IMR-90 (cell line): ENCODE measurements around the gene HVCN1. TPM values are rescaled to one million over a fixed set of nuclear protein-coding genes. Genes with fewer than 3 reads are reported as not detected.
A peak's percentile ranks its signal among the peaks of the same experiment; 100 is the strongest.

Source experiments
- ATAC-seq: fragments of 200-7000 bp; cut with Tn5 transposase; 2 replicates; pipeline ENCODE4 v1.9.1; 2020; ENCODE audit warnings: low read depth, mild to moderate bottlenecking, moderate library complexity
- BruUV-seq: library from RNA; stranded (reverse); fragments of 400-500 nt; replicated peaks from 2 replicates; lab custom pipeline; 2021; lab: Mats Ljungman, UMichigan
- CTCF ChIA-PET: fragments of 300-600 bp; formaldehyde crosslinking; extraction: SDS; loops from one replicate; lab custom pipeline; 2021; ENCODE audit warnings: antibody characterized with exemption; lab: Yijun Ruan, JAX
- POLR2A ChIA-PET: fragments of 300-600 bp; sonication (Branson Sonifier 250); formaldehyde crosslinking; loops from one replicate; lab custom pipeline; 2022; ENCODE audit warnings: antibody characterized with exemption; ENCODE audit not compliant: unreplicated experiment; lab: Charles Lee
- DNase-seq: peaks from one replicate; pipeline ENCODE4 v3.0.0; 2013
- H2AFZ ChIP-seq: replicated peaks from 2 replicates; pipeline ENCODE3; 2013; ENCODE audit warnings: low read length, mild to moderate bottlenecking; ENCODE audit not compliant: poor library complexity
- H2AK5ac ChIP-seq: 2 replicates; pipeline ENCODE4 v1.6.1; 2013; ENCODE audit warnings: low read depth, low read length, inconsistent platforms
- H2AK9ac ChIP-seq: replicated peaks from 2 replicates; pipeline ENCODE3; 2013; ENCODE audit warnings: mild to moderate bottlenecking, low read depth, low read length, moderate library complexity; ENCODE audit not compliant: poor library complexity
- H2BK120ac ChIP-seq: 2 replicates; pipeline ENCODE4 v1.6.1; 2013; ENCODE audit warnings: low read depth, low read length, inconsistent platforms
- H2BK15ac ChIP-seq: 3 replicates; pipeline ENCODE4 v1.6.1; 2013; ENCODE audit warnings: low read depth, low read length, inconsistent platforms
- H2BK20ac ChIP-seq: 2 replicates; pipeline ENCODE4 v1.6.1; 2013; ENCODE audit warnings: low read depth, mild to moderate bottlenecking, inconsistent platforms, low read length, moderate library complexity
- H2BK5ac ChIP-seq: 2 replicates; pipeline ENCODE4 v1.6.1; 2013; ENCODE audit warnings: mild to moderate bottlenecking, low read depth, low read length, inconsistent platforms; ENCODE audit not compliant: poor library complexity, severe bottlenecking
- H3K14ac ChIP-seq: replicated peaks from 2 replicates; pipeline ENCODE4 v1.6.1; 2013; ENCODE audit warnings: low read depth, low read length, inconsistent platforms
- H3K18ac ChIP-seq: 2 replicates; pipeline ENCODE4 v1.6.1; 2013; ENCODE audit warnings: low read depth, low read length, control low read depth
- H3K23ac ChIP-seq: 2 replicates; pipeline ENCODE4 v1.6.1; 2013; ENCODE audit warnings: low read depth, low read length, inconsistent platforms
- H3K27ac ChIP-seq: 2 replicates; pipeline ENCODE4 v1.5.1; 2013; ENCODE audit warnings: mild to moderate bottlenecking, control low read depth, low read length; ENCODE audit not compliant: insufficient read depth
- H3K27me3 ChIP-seq: 2 replicates; pipeline ENCODE4 v1.6.1; 2013; ENCODE audit warnings: low read length; ENCODE audit not compliant: control insufficient read depth, insufficient read depth
- H3K36me3 ChIP-seq: 2 replicates; pipeline ENCODE4 v1.6.1; 2013; ENCODE audit warnings: low read length, mixed read lengths; ENCODE audit not compliant: control insufficient read depth, insufficient read depth
- H3K4ac ChIP-seq: 2 replicates; pipeline ENCODE4 v1.6.1; 2013; ENCODE audit warnings: low read depth, low read length, inconsistent platforms
- H3K4me1 ChIP-seq: 2 replicates; pipeline ENCODE4 v1.6.1; 2013; ENCODE audit warnings: low read length, mixed read lengths; ENCODE audit not compliant: control insufficient read depth, insufficient read depth
- H3K4me2 ChIP-seq: 2 replicates; pipeline ENCODE4 v1.6.1; 2013; ENCODE audit warnings: low read depth, mild to moderate bottlenecking, control low read depth, low read length, moderate library complexity
- H3K4me3 ChIP-seq: 2 replicates; pipeline ENCODE4 v1.5.1; 2013; ENCODE audit warnings: low read depth, mild to moderate bottlenecking, control low read depth, low read length, moderate library complexity; ENCODE audit not compliant: insufficient read depth
- H3K56ac ChIP-seq: 2 replicates; pipeline ENCODE4 v1.6.1; 2013; ENCODE audit warnings: low read length, inconsistent platforms; ENCODE audit not compliant: insufficient read depth; ENCODE audit errors: extremely low read depth
- H3K79me1 ChIP-seq, 2 experiments: 2 replicates each; pipeline ENCODE4 v1.6.1; 2013; ENCODE audit warnings: low read length in 2 of 2, inconsistent platforms in 1 of 2, low read depth in 1 of 2
- H3K9ac ChIP-seq: 2 replicates; pipeline ENCODE4 v1.6.1; 2013; ENCODE audit warnings: low read depth, low read length, control low read depth
- H3K9me1 ChIP-seq: 2 replicates; pipeline ENCODE4 v1.6.1; 2013; ENCODE audit warnings: low read length, inconsistent platforms; ENCODE audit not compliant: insufficient read depth
- H3K9me3 ChIP-seq: 2 replicates; pipeline ENCODE4 v1.6.1; 2013; ENCODE audit warnings: low read length; ENCODE audit not compliant: control insufficient read depth, insufficient read depth
- H4K20me1 ChIP-seq: 2 replicates; pipeline ENCODE4 v1.6.1; 2013; ENCODE audit warnings: low read length, inconsistent platforms; ENCODE audit not compliant: insufficient read depth
- H4K5ac ChIP-seq: 2 replicates; pipeline ENCODE4 v1.6.1; 2013; ENCODE audit warnings: mild to moderate bottlenecking, low read depth, low read length, control low read depth
- H4K8ac ChIP-seq, 2 experiments: 2 replicates each; pipeline ENCODE4 v1.6.1; 2013; ENCODE audit warnings: low read depth in 2 of 2, low read length in 2 of 2, control low read depth in 1 of 2, inconsistent platforms in 1 of 2
- H4K91ac ChIP-seq: 2 replicates; pipeline ENCODE4 v1.6.1; 2013; ENCODE audit warnings: low read depth, low read length, inconsistent platforms; ENCODE audit not compliant: insufficient read depth
- BHLHE40 ChIP-seq: fragments of 150-350 bp; IDR thresholded peaks from 2 replicates; pipeline ENCODE4 v1.6.1; 2016; ENCODE audit warnings: mild to moderate bottlenecking, low read depth, low read length
- CEBPB ChIP-seq: IDR thresholded peaks from 2 replicates; pipeline ENCODE4 v1.6.1; 2012; ENCODE audit warnings: low read depth, low read length, improper control_type of control experiment
- FOS ChIP-seq: fragments of 150-350 bp; IDR thresholded peaks from 2 replicates; pipeline ENCODE4 v1.6.1; 2016; ENCODE audit warnings: low read depth, low read length
- MAFK ChIP-seq: IDR thresholded peaks from 2 replicates; pipeline ENCODE4 v1.6.1; 2012; ENCODE audit warnings: low read depth, low read length, improper control_type of control experiment
- MAZ ChIP-seq: IDR thresholded peaks from 2 replicates; pipeline ENCODE4 v1.6.1; 2012; ENCODE audit warnings: low read depth, mild to moderate bottlenecking, low read length, improper control_type of control experiment, moderate library complexity, borderline replicate concordance
- MXI1 ChIP-seq: IDR thresholded peaks from 2 replicates; pipeline ENCODE4 v1.6.1; 2012; ENCODE audit warnings: low read depth, mild to moderate bottlenecking, low read length, moderate library complexity, borderline replicate concordance
- NFE2L2 ChIP-seq: fragments of 150-350 bp; IDR thresholded peaks from 2 replicates; pipeline ENCODE4 v1.6.1; 2016; ENCODE audit warnings: low read depth, mild to moderate bottlenecking, low read length
- POLR2A ChIP-seq: IDR thresholded peaks from 2 replicates; pipeline ENCODE4 v1.6.1; 2012; ENCODE audit warnings: mild to moderate bottlenecking, low read depth, low read length
- RAD21 ChIP-seq: IDR thresholded peaks from 2 replicates; pipeline ENCODE4 v1.6.1; 2012; ENCODE audit warnings: low read length, improper control_type of control experiment
- RCOR1 ChIP-seq: IDR thresholded peaks from 2 replicates; pipeline ENCODE4 v1.6.1; 2012; ENCODE audit warnings: mild to moderate bottlenecking, low read length, improper control_type of control experiment; ENCODE audit not compliant: insufficient replicate concordance
- RFX5 ChIP-seq: IDR thresholded peaks from 2 replicates; pipeline ENCODE4 v1.8.0; 2012; ENCODE audit warnings: low read depth, mild to moderate bottlenecking, low read length, moderate library complexity
- SMC3 ChIP-seq: fragments of 150-350 bp; IDR thresholded peaks from 2 replicates; pipeline ENCODE4 v1.6.1; 2016; ENCODE audit warnings: low read depth, mild to moderate bottlenecking, antibody characterized with exemption, low read length, moderate library complexity
- USF2 ChIP-seq: fragments of 150-350 bp; IDR thresholded peaks from 2 replicates; pipeline ENCODE4 v1.6.1; 2017; ENCODE audit warnings: mild to moderate bottlenecking, antibody characterized with exemption, low read length, low read depth
- WGBS, 2 experiments: methylation state at CpG; one replicate each; pipeline versions ENCODE4 v1.1.5 to v1.1.7; 2013; ENCODE audit warnings: missing lambda C conversion rate in 2 of 2; ENCODE audit not compliant: insufficient read length in 1 of 2; ENCODE audit errors: extremely low coverage in 2 of 2; 5-methylcytosine and 5-hydroxymethylcytosine counted together
- dilution Hi-C: fragments of 300-500 bp; cut with HindIII; formaldehyde crosslinking; loops from one replicate; pipeline ENCODE4 v1.14.3; 2018; ENCODE audit warnings: low sequenced_read_pairs; ENCODE audit not compliant: unreplicated experiment
- in situ Hi-C: fragments of 300-500 bp; cut with MboI; formaldehyde crosslinking; loops from 3 replicates; pipeline ENCODE4 v1.14.3; 2019; ENCODE audit warnings: low sequenced_read_pairs, inconsistent platforms, mixed read lengths
- intact Hi-C: fragments of 100-400 bp; cut with micrococcal nuclease; formaldehyde crosslinking; loops from 2 replicates; pipeline ENCODE4 v1.10.0; 2022
- polyA plus RNA-seq, 3 experiments: library from polyadenylated mRNA; depleted of rRNA; stranded (reverse); fragments of >200 nt; gene quantifications; 2 replicates each; pipeline ENCODE4 v1.2.3, GENCODE V29; 2012; ENCODE audit warnings: low replicate concordance in 1 of 3
- total RNA-seq: library from RNA; depleted of rRNA; stranded (reverse); fragments of >200 nt; gene quantifications from 2 replicates; pipeline ENCODE4 v1.2.3, GENCODE V29; 2012
- TF ChIP-seq, protein P1 (sequence below): fragments of 150-350 bp; IDR thresholded peaks from 2 replicates; pipeline ENCODE4 v1.6.1; 2016; ENCODE audit warnings: low read depth, mild to moderate bottlenecking, low read length, moderate library complexity, borderline replicate concordance

Gene HVCN1
- total and polyA plus RNA-seq, 2 of the 4 experiments (the other 2 are of a cell fraction) = 1.9 to 2.0 TPM

GRCh38 chr12:110640275-110641025 lies 48.5 kb downstream of the HVCN1 start:
- H3K9ac ChIP-seq = no peak overlapping the region
- H3K36me3 ChIP-seq = no peaks in the 10 kb centered on the region
- no peak overlapping the region for H3K56ac ChIP-seq
- dilution Hi-C loops = no loop called here
- H2AK9ac ChIP-seq = no peak overlapping the region
- peak overlapping the region; percentile 14; the same call in 1 of the 2 replicates for H3K18ac ChIP-seq
- peak overlapping the region; percentile 49 for H3K4ac ChIP-seq
- H3K27me3 ChIP-seq = no peaks in the 10 kb centered on the region
- no peak overlapping the region for H2AFZ ChIP-seq
- no peak overlapping the region for H3K4me2 ChIP-seq
- H4K5ac ChIP-seq = peak overlapping the region; percentile 43; the same call in 1 of the 2 replicates
- peak overlapping the region; percentile 43; the same call in 1 of the 2 replicates for H2BK20ac ChIP-seq
- H2BK5ac ChIP-seq = no peak overlapping the region
- CTCF ChIA-PET = interaction anchor here (0.6 kb wide), 1 partner anchor 21 kb away, joined by 3 read pairs; no protein-coding TSS in a partner anchor
- intact Hi-C loops = no loop called here
- no peaks in the 10 kb centered on the region for H3K9me3 ChIP-seq
- H2BK15ac ChIP-seq = no peak overlapping the region; the same call in 2 of the 3 replicates
- no TSS peak for BruUV-seq
- H3K4me3 ChIP-seq = no peak overlapping the region
- H2BK120ac ChIP-seq = peak overlapping the region; percentile 41
- DNase-seq = no peak
- no peak overlapping the region for H3K14ac ChIP-seq
- in situ Hi-C loops = no loop called here
- H4K8ac ChIP-seq = peak overlapping the region in 1 of 2 experiments; percentile 2; a peak in 1 of 4 replicates
- H3K27ac ChIP-seq = no peak overlapping the region
- POLR2A ChIA-PET = no interaction called here
- H3K79me1 ChIP-seq = peaks cover 0 to 12% of the 10 kb centered on the region in 2 experiments; a peak in 1 of 4 replicates
- H3K9me1 ChIP-seq = peaks cover 22% of the 10 kb centered on the region
- WGBS, 2 experiments = 94% methylated on average over 12 of the region's 15 CpGs; no CpG with 5 or more reads in 1 of the 2 experiments
- peaks cover 20% of the 10 kb centered on the region for H3K4me1 ChIP-seq
- peaks cover 4% of the 10 kb centered on the region; the same call in 1 of the 2 replicates for H4K20me1 ChIP-seq
- H4K91ac ChIP-seq = no peak overlapping the region
- no peak for ATAC-seq
- no peak overlapping the region for H2AK5ac ChIP-seq
- H3K23ac ChIP-seq = 0 out of 2 replicates have a peak overlapping the region, but pooled peaks have one; percentile 13
- TF ChIP-seq, protein P1, sequence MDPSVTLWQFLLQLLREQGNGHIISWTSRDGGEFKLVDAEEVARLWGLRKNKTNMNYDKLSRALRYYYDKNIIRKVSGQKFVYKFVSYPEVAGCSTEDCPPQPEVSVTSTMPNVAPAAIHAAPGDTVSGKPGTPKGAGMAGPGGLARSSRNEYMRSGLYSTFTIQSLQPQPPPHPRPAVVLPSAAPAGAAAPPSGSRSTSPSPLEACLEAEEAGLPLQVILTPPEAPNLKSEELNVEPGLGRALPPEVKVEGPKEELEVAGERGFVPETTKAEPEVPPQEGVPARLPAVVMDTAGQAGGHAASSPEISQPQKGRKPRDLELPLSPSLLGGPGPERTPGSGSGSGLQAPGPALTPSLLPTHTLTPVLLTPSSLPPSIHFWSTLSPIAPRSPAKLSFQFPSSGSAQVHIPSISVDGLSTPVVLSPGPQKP = no peak
- TF ChIP-seq NFE2L2 (no peak), RCOR1 (no peak), MAFK (no peak), CEBPB (no peak), RFX5 (no peak), USF2 (no peak), FOS (no peak), RAD21 (no peak), SMC3 (no peak), MAZ (no peak), BHLHE40 (no peak), POLR2A (no peak), MXI1 (no peak)
